Cardiac muscle cell (in vitro differentiated cells and primary cell): Measurements from ENCODE around the gene ACAT2. TPM values are rescaled to one million over a fixed set of nuclear protein-coding genes. Genes with fewer than 3 reads are reported as not detected.

Experiments
- DNase-seq, 2 donors: peaks; one replicate each; pipeline versions ENCODE4 v3.0.0 to v3.0.0-alpha.2; 2010 to 2017; ENCODE audit warnings: low read depth in 1 of 2, low spot score in 1 of 2
- H3K27ac ChIP-seq: fragments of 200-600 bp; sonication (generic); 2 replicates; pipeline ENCODE4 v1.5.1; 2016
- H3K27me3 ChIP-seq: fragments of 200-600 bp; sonication (generic); 2 replicates; pipeline ENCODE4 v1.6.0; 2016; ENCODE audit warnings: control low read depth
- H3K36me3 ChIP-seq: fragments of 200-600 bp; sonication (generic); 2 replicates; pipeline ENCODE4 v1.5.1; 2016; ENCODE audit warnings: control low read depth
- H3K4me1 ChIP-seq: fragments of 200-600 bp; sonication (generic); 2 replicates; pipeline ENCODE4 v1.8.1; 2017; ENCODE audit warnings: low read depth, mild to moderate bottlenecking, mixed run types
- H3K4me3 ChIP-seq: fragments of 200-600 bp; sonication (generic); 2 replicates; pipeline ENCODE4 v1.5.1; 2016; ENCODE audit warnings: mild to moderate bottlenecking
- H3K9me3 ChIP-seq: fragments of 200-600 bp; sonication (generic); 2 replicates; pipeline ENCODE4 v1.5.1; 2017; ENCODE audit warnings: low read depth, mild to moderate bottlenecking, control low read depth
- polyA plus RNA-seq: library from polyadenylated mRNA; unstranded; fragments of >200 nt; fragmentation: Nextera tagmentation; extraction: Ambion mirVana; gene quantifications from 2 replicates; pipeline ENCODE4 v1.2.1, GENCODE V29; 2016
- total RNA-seq: library from RNA; depleted of rRNA; stranded (reverse); fragments of >200 nt; gene quantifications from 2 replicates; pipeline ENCODE4 v1.2.3, GENCODE V29; 2016
- TF ChIP-seq, protein P1 (sequence below): IDR thresholded peaks from 2 replicates; pipeline ENCODE4 v1.5.1; 2012; ENCODE audit warnings: low read depth, mild to moderate bottlenecking, low read length

Gene ACAT2
- total and polyA plus RNA-seq, 2 experiments from 2014 or later: 14.2 to 179 TPM

DNA sequence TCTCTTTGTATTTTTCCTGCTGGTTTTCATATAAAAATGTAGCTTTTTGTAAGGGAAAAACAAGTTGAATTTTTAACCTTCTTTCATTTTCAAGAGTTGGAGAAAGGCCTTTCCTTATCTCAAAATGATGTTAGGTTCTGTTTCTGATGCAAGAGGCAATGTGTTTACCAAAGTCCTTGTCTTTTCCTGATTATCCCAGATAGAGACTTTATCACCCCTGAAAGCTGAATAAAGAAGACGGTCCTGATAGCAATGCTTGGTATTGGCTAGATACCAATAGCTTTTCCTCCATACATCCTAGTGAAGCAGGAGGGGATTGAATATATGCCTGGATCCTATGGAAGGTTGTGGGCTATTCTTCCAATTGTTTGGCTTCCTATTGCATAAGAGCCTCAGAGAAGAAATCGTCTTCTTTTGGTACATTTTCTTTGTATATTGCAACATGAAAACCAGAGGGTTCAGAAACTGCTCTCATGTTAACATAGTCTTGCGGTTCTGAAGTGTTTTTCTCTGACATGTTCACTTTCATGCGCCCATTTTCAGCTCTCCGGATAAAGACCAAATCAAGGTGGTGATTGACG is 43.7 kb downstream of the ACAT2 start:
- Histone ChIP-seq H3K27ac (no peak overlapping the region), H3K4me3 (no peak overlapping the region), H3K27me3 (no peaks in the 10 kb centered on the region), H3K4me1 (no peaks in the 10 kb centered on the region), H3K36me3 (no peaks in the 10 kb centered on the region), H3K9me3 (no peaks in the 10 kb centered on the region)
- peak in 1 of 2 donors; percentile 58 for DNase-seq
- TF ChIP-seq, protein P1, sequence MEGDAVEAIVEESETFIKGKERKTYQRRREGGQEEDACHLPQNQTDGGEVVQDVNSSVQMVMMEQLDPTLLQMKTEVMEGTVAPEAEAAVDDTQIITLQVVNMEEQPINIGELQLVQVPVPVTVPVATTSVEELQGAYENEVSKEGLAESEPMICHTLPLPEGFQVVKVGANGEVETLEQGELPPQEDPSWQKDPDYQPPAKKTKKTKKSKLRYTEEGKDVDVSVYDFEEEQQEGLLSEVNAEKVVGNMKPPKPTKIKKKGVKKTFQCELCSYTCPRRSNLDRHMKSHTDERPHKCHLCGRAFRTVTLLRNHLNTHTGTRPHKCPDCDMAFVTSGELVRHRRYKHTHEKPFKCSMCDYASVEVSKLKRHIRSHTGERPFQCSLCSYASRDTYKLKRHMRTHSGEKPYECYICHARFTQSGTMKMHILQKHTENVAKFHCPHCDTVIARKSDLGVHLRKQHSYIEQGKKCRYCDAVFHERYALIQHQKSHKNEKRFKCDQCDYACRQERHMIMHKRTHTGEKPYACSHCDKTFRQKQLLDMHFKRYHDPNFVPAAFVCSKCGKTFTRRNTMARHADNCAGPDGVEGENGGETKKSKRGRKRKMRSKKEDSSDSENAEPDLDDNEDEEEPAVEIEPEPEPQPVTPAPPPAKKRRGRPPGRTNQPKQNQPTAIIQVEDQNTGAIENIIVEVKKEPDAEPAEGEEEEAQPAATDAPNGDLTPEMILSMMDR: no peak

- DNase-seq: peak in 1 of 2 donors; percentile 83
- no peak overlapping the region for H3K27ac ChIP-seq
Observed at GRCh38 chr6:159806021-159806458, 44.2 kb downstream of the ACAT2 start.

DNA sequence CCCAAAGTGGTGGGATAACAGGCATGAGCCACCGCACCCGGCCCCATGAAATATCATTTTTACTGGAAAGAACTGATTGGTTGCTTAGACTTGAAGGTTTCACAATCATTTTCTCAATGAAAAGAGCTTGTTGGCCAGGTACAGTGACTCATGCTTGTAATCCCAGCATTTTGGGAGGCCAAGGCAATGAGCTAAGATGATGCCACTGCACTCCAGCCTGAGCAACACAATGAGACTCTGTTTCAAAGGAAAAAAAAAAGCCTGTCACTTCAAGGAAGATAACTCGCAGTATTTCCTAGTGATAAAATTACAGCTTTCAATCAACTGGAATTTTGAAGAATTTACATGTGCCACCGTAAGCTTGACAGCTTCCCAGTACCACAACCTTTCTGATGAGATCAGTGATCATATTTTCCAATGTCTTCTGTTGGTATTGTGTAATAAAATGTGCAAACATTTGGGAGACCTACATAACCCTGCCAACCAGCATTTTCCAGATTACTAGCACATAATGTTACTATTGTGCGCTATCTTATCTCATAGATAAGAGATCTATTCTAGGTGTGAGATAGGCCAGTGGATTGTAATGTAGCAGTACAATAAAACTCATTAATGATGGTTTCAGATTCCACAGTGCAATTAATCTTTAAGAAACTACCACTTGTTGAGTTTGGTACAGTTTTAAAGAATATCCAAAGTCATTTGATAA is 45.5 kb downstream of the ACAT2 start:
- DNase-seq: peak in 1 of 2 donors; percentile 60
- Histone ChIP-seq H3K36me3 (no peaks in the 10 kb centered on the region), H3K27me3 (no peaks in the 10 kb centered on the region), H3K27ac (no peak overlapping the region), H3K9me3 (no peaks in the 10 kb centered on the region), H3K4me1 (no peaks in the 10 kb centered on the region), H3K4me3 (no peak overlapping the region)
- TF ChIP-seq, protein P1: no peak

More at GRCh38 chr6:159806021-159806458, 44.2 kb downstream of the ACAT2 start:
- H3K9me3 ChIP-seq: no peaks in the 10 kb centered on the region
- no peak overlapping the region for H3K4me3 ChIP-seq
- H3K36me3 ChIP-seq: no peaks in the 10 kb centered on the region
- H3K27me3 ChIP-seq: no peaks in the 10 kb centered on the region
- H3K4me1 ChIP-seq: no peaks in the 10 kb centered on the region
- TF ChIP-seq, protein P1: no peak

DNA sequence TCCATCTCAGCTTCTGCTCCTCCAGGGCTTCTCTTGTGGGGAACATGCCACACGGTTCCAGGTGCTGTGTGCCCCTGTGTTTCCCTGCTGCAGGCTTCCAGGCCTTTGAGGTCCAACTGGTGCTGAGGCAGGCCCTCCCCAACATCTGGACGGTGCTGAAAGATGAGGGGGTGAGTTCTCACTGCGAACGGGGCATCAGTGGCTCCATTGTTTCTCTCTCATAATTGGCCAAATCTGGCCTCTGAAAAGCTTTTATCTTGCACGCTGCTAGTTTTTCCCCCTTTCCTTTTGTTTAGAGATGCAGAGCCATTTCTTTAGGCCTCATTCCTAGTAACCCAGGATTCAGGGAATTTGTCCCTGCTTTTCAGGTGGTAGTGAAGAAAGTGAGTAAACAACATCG is 46.8 kb downstream of the ACAT2 start:
- TF ChIP-seq, protein P1: no peak

GRCh38 chr6:159809149-159809548 is 47.3 kb downstream of the ACAT2 start:
- Histone ChIP-seq H3K9me3 (no peaks in the 10 kb centered on the region), H3K4me3 (no peak overlapping the region), H3K27ac (no peak overlapping the region), H3K27me3 (no peaks in the 10 kb centered on the region), H3K36me3 (no peaks in the 10 kb centered on the region), H3K4me1 (no peaks in the 10 kb centered on the region)
- no peak for DNase-seq
- TF ChIP-seq, protein P1: no peak

More for the DNA sequence above, 46.8 kb downstream of the ACAT2 start:
- no peak overlapping the region for H3K4me3 ChIP-seq
- H3K9me3 ChIP-seq: no peaks in the 10 kb centered on the region
- no peak overlapping the region for H3K27ac ChIP-seq
- no peak for DNase-seq
- H3K36me3 ChIP-seq: no peaks in the 10 kb centered on the region
- H3K4me1 ChIP-seq: no peaks in the 10 kb centered on the region
- H3K27me3 ChIP-seq: no peaks in the 10 kb centered on the region
